HFFc6 (cell line): Measurements from ENCODE around the gene CLK3. TPM values are rescaled to one million over a fixed set of nuclear protein-coding genes. Genes with fewer than 3 reads are reported as not detected.
A peak's percentile ranks its signal among the peaks of the same experiment; 100 is the strongest.

Experiments used
- DNase-seq: peaks from one replicate; pipeline ENCODE4 v3.0.0-alpha.2; 2018
- H3K27ac Mint-ChIP-seq: 2 replicates; pipeline ENCODE4 v1.8.0; 2020; ENCODE audit warnings: mild to moderate bottlenecking, mixed read lengths
- H3K27me3 Mint-ChIP-seq: 2 replicates; pipeline ENCODE4 v1.8.0; 2021; ENCODE audit warnings: mild to moderate bottlenecking, moderate library complexity, mixed read lengths; ENCODE audit not compliant: insufficient read depth
- H3K36me3 Mint-ChIP-seq: 2 replicates; pipeline ENCODE4 v1.8.0; 2021; ENCODE audit warnings: low read depth, mixed read lengths
- H3K4me1 Mint-ChIP-seq: 2 replicates; pipeline ENCODE4 v1.8.0; 2020; ENCODE audit warnings: low read depth, mixed read lengths
- H3K4me3 Mint-ChIP-seq: 2 replicates; pipeline ENCODE4 v1.8.0; 2020; ENCODE audit warnings: mild to moderate bottlenecking, moderate library complexity, mixed read lengths
- H3K9me3 Mint-ChIP-seq: 2 replicates; pipeline ENCODE4 v1.8.0; 2020; ENCODE audit warnings: mild to moderate bottlenecking, mixed read lengths
- total RNA-seq, 6 experiments: library from RNA; stranded (reverse); fragmentation: NEBNext Ultra II Directional; extraction: Animal tissue kit (Norgen Biotek cat#: 25700); gene quantifications; 2 replicates in 1 of 6; 3 replicates in 5 of 6; pipeline ENCODE4 v1.2.3, GENCODE V29; 2021
- TF ChIP-seq, protein P1 (sequence below): fragments of 200-600 bp; sonication (generic); IDR thresholded peaks from 2 replicates; pipeline ENCODE4 v1.5.0; 2021; ENCODE audit warnings: antibody characterized with exemption, mild to moderate bottlenecking

Gene CLK3
- total RNA-seq, 6 experiments from 2014 or later, result 45.4 to 53.0 (median 46.9) TPM

DNA sequence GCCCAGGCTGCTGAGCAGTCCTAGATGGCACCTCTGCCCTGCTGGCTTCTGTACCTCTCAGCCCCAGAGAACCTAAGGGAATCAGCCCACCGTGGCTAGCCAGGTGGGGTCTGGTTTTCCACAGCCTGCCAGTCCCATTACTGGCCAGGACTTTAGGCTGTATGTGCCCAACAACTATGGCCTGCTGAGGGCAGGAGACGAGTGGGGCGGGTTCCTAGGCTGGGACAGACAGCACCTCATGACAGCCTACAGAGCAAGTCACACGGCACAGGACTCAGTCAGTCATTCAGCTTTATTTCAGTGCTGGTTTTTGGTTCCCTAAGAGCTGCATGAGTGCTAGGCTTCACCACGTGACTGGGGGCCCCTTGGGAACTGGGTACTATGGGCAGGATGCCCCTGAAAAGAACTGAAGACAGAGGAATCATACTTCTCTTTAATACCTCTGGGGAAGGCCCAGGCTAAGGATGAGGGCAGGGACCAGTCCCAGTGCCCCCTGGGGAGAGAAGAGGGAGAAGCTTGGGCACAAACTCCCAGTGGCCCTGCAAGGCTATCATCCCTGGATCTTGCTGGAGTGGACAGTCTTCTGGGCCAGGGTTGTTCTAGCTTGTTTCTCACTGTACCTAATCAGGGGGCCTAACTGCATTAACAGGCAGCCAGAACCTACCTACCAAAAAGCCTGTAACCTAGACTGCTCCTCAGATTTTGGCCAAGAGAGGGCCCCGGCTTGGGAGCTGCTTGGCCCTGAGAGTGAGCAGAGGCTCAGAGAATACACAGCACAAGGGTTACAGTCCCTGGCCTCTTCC, 14.8 kb downstream of the CLK3 start:
- Mint-ChIP-seq H3K27ac (peak overlapping the region; percentile 51), H3K4me3 (no peak overlapping the region), H3K9me3 (no peaks in the 10 kb centered on the region), H3K27me3 (peaks cover 3% of the 10 kb centered on the region), H3K36me3 (peaks cover 28% of the 10 kb centered on the region), H3K4me1 (peaks cover 6% of the 10 kb centered on the region)
- TF ChIP-seq, protein P1, sequence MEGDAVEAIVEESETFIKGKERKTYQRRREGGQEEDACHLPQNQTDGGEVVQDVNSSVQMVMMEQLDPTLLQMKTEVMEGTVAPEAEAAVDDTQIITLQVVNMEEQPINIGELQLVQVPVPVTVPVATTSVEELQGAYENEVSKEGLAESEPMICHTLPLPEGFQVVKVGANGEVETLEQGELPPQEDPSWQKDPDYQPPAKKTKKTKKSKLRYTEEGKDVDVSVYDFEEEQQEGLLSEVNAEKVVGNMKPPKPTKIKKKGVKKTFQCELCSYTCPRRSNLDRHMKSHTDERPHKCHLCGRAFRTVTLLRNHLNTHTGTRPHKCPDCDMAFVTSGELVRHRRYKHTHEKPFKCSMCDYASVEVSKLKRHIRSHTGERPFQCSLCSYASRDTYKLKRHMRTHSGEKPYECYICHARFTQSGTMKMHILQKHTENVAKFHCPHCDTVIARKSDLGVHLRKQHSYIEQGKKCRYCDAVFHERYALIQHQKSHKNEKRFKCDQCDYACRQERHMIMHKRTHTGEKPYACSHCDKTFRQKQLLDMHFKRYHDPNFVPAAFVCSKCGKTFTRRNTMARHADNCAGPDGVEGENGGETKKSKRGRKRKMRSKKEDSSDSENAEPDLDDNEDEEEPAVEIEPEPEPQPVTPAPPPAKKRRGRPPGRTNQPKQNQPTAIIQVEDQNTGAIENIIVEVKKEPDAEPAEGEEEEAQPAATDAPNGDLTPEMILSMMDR, result no peak
- no peak for DNase-seq

DNA sequence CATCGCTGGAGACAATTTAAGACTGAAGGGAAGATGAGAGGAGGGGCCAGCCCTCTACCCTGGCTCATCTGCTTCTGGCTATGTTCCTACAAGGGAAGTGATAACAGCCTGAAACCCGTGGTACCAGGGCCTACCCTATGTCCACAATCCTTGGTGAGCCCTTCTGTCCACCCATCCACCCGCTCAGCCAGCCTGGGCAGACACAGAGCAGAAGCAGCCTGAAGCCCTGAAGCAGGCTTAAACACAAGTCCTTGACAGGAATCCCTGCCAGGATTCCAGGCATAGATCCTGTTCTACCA, 15.4 kb downstream of the CLK3 start:
- Mint-ChIP-seq H3K27ac (no peak overlapping the region; the same call in 1 of the 2 replicates), H3K36me3 (peaks cover 25% of the 10 kb centered on the region), H3K9me3 (no peaks in the 10 kb centered on the region), H3K27me3 (peaks cover 3% of the 10 kb centered on the region), H3K4me1 (peaks cover 6% of the 10 kb centered on the region), H3K4me3 (no peak overlapping the region)
- no peak for DNase-seq
- TF ChIP-seq, protein P1, result no peak

DNA sequence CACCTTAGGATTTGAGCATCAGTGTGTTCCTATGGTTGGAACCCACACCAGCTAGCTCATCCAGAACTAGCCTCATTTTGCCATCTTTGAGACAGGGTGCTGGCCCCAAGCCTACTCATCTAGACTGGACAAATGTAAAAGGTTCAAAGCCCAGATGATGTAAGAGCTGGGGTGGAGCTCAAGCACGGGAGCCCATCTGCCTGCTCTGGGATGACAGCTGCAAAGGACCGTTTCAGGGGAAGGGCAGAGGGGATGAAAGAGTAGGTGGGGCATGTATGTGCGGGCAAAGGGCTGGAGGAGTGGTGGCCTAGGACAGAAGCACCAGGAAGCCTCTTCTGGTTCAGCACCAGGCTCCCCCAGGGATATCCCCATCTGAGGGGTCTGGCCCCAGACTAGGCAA, 15.8 kb downstream of the CLK3 start:
- Mint-ChIP-seq H3K36me3 (peaks cover 25% of the 10 kb centered on the region), H3K4me1 (peaks cover 6% of the 10 kb centered on the region), H3K4me3 (no peak overlapping the region), H3K9me3 (no peaks in the 10 kb centered on the region), H3K27ac (no peak overlapping the region), H3K27me3 (peaks cover 3% of the 10 kb centered on the region)
- TF ChIP-seq, protein P1, result no peak
- no peak for DNase-seq

DNA sequence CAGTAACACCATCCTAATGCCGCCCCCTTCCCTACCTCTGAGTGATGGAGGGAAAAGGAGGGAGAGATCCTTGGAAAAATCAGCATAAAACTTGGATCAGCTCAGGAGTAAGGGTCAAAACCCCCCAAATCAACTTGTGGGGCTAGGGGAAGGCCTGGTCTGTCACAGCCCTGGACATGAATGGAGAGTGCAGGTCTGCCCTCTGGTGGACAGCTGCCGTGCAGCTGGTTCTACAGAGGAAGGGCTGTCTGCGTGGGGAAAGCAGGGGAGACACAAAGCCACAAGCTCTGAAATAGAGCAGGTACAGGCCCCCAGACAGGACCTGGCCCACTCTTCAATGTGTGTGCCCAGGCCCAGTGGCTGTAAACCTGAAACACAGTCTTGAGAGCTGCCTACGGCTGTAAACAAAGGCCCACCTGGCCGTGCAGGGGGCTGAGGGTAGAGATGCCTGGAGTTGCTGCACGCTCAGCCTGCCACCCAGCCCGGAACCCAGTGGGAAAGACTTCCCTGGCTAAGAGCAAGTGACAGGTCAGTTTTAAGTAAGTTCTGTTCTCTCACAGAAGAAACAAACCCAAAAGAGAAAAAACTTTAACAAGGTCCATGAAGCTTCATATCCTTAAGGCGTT, 16.4 kb downstream of the CLK3 start:
- peaks cover 25% of the 10 kb centered on the region for H3K36me3 Mint-ChIP-seq
- H3K9me3 Mint-ChIP-seq, result no peaks in the 10 kb centered on the region
- no peak overlapping the region for H3K27ac Mint-ChIP-seq
- DNase-seq, result peak; percentile 26
- no peak overlapping the region for H3K4me3 Mint-ChIP-seq
- H3K4me1 Mint-ChIP-seq, result peaks cover 6% of the 10 kb centered on the region
- H3K27me3 Mint-ChIP-seq, result peaks cover 3% of the 10 kb centered on the region
- TF ChIP-seq, protein P1, result peak; percentile 92

DNA sequence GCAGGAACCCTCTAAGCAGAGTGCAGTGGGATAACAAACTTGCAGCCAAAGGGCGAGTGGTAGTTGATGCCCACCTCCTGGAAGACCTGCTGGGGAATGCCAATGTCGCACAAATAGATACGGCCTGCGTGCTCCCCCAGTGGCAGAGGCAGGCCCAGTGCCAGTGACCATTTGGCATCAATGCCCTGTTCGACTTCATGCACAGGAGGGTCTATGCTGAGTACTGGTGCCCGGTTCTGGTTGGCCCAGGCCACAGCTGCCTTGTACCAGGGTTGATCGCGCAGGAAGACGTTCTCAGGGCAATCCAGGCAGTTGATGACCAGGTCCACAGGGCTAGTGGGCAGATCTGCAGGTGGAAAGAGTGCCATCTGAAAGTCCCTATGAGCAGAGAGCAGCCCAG, 17.0 kb downstream of the CLK3 start:
- Mint-ChIP-seq H3K9me3 (no peaks in the 10 kb centered on the region), H3K27ac (no peak overlapping the region)
- DNase-seq, result no peak

More for the DNA sequence above, 17.0 kb downstream of the CLK3 start:
- TF ChIP-seq, protein P1, result no peak
- peaks cover 25% of the 10 kb centered on the region for H3K36me3 Mint-ChIP-seq
- H3K4me1 Mint-ChIP-seq, result peaks cover 6% of the 10 kb centered on the region
- H3K4me3 Mint-ChIP-seq, result no peak overlapping the region
- H3K27me3 Mint-ChIP-seq, result peaks cover 3% of the 10 kb centered on the region
